ENCODE data around the gene PCK2. TPM values are rescaled to one million over a fixed set of nuclear protein-coding genes. Genes with fewer than 3 reads are reported as not detected.

PCK2 gene
- total and polyA plus RNA-seq, 2 of the 13 experiments (the other 11 are each of a cell fraction or from before 2014, with no cell fraction given) = 129 to 272 TPM

- TF ChIP-seq, protein P1, sequence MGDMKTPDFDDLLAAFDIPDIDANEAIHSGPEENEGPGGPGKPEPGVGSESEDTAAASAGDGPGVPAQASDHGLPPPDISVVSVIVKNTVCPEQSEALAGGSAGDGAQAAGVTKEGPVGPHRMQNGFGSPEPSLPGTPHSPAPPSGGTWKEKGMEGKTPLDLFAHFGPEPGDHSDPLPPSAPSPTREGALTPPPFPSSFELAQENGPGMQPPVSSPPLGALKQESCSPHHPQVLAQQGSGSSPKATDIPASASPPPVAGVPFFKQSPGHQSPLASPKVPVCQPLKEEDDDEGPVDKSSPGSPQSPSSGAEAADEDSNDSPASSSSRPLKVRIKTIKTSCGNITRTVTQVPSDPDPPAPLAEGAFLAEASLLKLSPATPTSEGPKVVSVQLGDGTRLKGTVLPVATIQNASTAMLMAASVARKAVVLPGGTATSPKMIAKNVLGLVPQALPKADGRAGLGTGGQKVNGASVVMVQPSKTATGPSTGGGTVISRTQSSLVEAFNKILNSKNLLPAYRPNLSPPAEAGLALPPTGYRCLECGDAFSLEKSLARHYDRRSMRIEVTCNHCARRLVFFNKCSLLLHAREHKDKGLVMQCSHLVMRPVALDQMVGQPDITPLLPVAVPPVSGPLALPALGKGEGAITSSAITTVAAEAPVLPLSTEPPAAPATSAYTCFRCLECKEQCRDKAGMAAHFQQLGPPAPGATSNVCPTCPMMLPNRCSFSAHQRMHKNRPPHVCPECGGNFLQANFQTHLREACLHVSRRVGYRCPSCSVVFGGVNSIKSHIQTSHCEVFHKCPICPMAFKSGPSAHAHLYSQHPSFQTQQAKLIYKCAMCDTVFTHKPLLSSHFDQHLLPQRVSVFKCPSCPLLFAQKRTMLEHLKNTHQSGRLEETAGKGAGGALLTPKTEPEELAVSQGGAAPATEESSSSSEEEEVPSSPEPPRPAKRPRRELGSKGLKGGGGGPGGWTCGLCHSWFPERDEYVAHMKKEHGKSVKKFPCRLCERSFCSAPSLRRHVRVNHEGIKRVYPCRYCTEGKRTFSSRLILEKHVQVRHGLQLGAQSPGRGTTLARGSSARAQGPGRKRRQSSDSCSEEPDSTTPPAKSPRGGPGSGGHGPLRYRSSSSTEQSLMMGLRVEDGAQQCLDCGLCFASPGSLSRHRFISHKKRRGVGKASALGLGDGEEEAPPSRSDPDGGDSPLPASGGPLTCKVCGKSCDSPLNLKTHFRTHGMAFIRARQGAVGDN (CRISPR knock-in tag; IDR thresholded peaks at IDR 0.05) = peak; percentile 47; the same call in 1 of the 2 replicates
- TF ChIP-seq TEAD2 (CRISPR knock-in tag; IDR thresholded peaks at IDR 0.05) (0 out of 2 replicates have a peak, but pooled peaks have one; percentile 32), RFXANK (CRISPR knock-in tag; IDR thresholded peaks at IDR 0.05) (no peak), ZNF709 (CRISPR knock-in tag; IDR thresholded peaks at IDR 0.05) (peak; percentile 29; the same call in 1 of the 2 replicates), NFKB2 (CRISPR knock-in tag; IDR thresholded peaks at IDR 0.05; ENCODE audit: borderline replicate concordance) (peak; percentile 62; the same call in 1 of the 2 replicates), ATF7 (IDR thresholded peaks at IDR 0.05) (no peak), ATF7 (CRISPR knock-in tag; IDR thresholded peaks at IDR 0.05) (peak; percentile 58; the same call in 1 of the 2 replicates)
These were observed 36.2 kb upstream of the PCK2 start (continued) for GRCh38 chr14:24057867-24058259.

DNA sequence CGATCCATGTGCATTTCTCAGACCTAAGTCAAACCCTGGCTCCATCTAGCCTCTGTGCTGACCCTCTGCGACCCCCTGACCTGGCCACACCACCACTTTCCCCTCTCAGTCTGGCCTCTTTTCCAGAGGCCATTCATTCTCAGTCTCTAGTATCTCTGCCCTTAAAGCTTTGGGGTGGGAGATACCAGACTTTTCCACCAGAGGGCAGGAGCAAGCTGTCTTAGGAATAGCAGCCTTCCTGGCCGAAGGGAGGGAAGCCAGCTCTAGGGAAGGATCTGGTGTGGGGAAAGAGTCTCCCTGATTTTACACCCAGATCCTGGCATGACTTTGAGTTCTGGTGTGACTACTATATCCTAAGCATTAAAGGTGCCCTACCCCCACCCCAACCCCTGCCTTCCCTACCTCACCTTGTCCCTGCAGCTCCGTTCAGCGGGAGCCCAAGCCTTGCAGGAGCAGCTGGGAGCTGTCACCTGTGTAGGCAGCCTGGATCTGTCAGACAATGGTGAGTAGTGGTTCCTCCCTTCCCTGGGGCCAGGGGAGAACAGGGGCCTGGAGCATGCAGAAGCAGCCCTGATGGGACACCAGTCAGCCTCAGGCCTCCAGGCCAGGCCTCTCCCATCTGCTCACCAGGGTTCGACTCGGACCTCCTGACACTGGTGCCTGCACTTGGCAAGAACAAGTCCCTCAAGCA lies 35.7 kb upstream of the PCK2 start:
- Histone ChIP-seq H3K4me1 (ENCODE audit: insufficient read depth, low read length) (peaks cover 40% of the 10 kb centered on the region), H3K9me3 (ENCODE audit: low read length) (no peaks in the 10 kb centered on the region), H3K9ac (ENCODE audit: insufficient read depth, low read depth, low read length) (no peak overlapping the region), H3K4me3 (replicated peaks in 1 of 3; ENCODE audit: insufficient read depth in 1 of 3, low read depth in 2 of 3, low read length in 3 of 3) (no peak overlapping the region), H3K36me3 (replicated peaks in 1 of 2; ENCODE audit: control insufficient read depth in 1 of 2, insufficient read depth in 2 of 2, low read length in 2 of 2) (no peaks in the 10 kb centered on the region), H3K27me3 (ENCODE audit: control insufficient read depth in 1 of 2, insufficient read depth in 2 of 2, low read length in 2 of 2) (peaks cover 19 to 48% of the 10 kb centered on the region in 2 experiments; a peak in 4 of 5 replicates), H4K20me1 (ENCODE audit: insufficient read depth, low read length) (no peaks in the 10 kb centered on the region), H3K79me2 (ENCODE audit: insufficient read depth, low read length) (no peaks in the 10 kb centered on the region), H2AFZ (ENCODE audit: low read length) (no peak overlapping the region), H3K4me2 (ENCODE audit: low read depth, low read length) (peak overlapping the region; percentile 13; the same call in 1 of the 2 replicates), H3K27ac (ENCODE audit: extremely low read length, insufficient read depth, low read length) (no peak overlapping the region)
- CTCF ChIA-PET (ENCODE audit: low intra/inter-chr PET ratio, low total read pairs) = interaction anchor here (1.2 to 5.4 kb wide), 8 partner anchors 22 to 239 kb away, joined by 3 to 109 read pairs (median 12); partner anchors contain the start of genes IRF9 and PCK2
- BruUV-seq (replicated peaks) = no TSS peak
- 36% methylated on average over 7 of the region's 7 CpGs for WGBS (ENCODE audit: low lambda C conversion rate)
- DNase-seq (ENCODE audit: low spot score) = peak; percentile 89
- in situ Hi-C loops (cut with HindIII; ENCODE audit: extremely low pct_ligation_motif_present, low pct_unique_long_range_greater_than_20kb) = loop anchor here (5.0 kb wide), 2 partner anchors 34 to 104 kb away; partner anchors contain the start of genes IRF9 and PCK2
- peak; percentile 98 for FAIRE-seq
- POLR2A ChIA-PET = interaction anchor here (0.8 to 9.6 kb wide), 27 partner anchors 8 to 249 kb away, joined by 3 to 226 read pairs (median 7); partner anchors contain the start of genes CHMP4A, CIDEB, DCAF11 and DHRS1
- peak; percentile 84 for ATAC-seq
- intact Hi-C loops (cut with micrococcal nuclease; ENCODE audit: unreplicated experiment) = loop anchor here (1.0 to 2.0 kb wide), 5 partner anchors 32 to 238 kb away; partner anchors contain the start of gene IRF9
- TF ChIP-seq ZNF335 (CRISPR knock-in tag; IDR thresholded peaks at IDR 0.05) = peak; percentile 90
- peak; percentile 65; the same call in 1 of the 2 replicates for TF ChIP-seq ZNF580 (CRISPR knock-in tag; IDR thresholded peaks at IDR 0.05; ENCODE audit: borderline replicate concordance, low read depth)
- no peak for TF ChIP-seq ZNF136 (CRISPR knock-in tag; IDR thresholded peaks at IDR 0.05; ENCODE audit: low read depth)
- TF ChIP-seq ZSCAN21 (CRISPR knock-in tag; IDR thresholded peaks at IDR 0.05; ENCODE audit: borderline replicate concordance) = no peak; the same call in 1 of the 2 replicates
- TF ChIP-seq MED1 (CRISPR knock-in tag; IDR thresholded peaks at IDR 0.05) = no peak
- TF ChIP-seq ZNF460 (CRISPR knock-in tag; IDR thresholded peaks at IDR 0.05; ENCODE audit: borderline replicate concordance) = no peak
- no peak for TF ChIP-seq HOXA7 (CRISPR knock-in tag; IDR thresholded peaks at IDR 0.05)
- 0 out of 2 replicates have a peak, but pooled peaks have one; percentile 4 for TF ChIP-seq ZNF709 (CRISPR knock-in tag; IDR thresholded peaks at IDR 0.05)
- no peak; the same call in 1 of the 2 replicates for TF ChIP-seq ZKSCAN1 (IDR thresholded peaks at IDR 0.05; ENCODE audit: low read length)
- TF ChIP-seq, protein P2, sequence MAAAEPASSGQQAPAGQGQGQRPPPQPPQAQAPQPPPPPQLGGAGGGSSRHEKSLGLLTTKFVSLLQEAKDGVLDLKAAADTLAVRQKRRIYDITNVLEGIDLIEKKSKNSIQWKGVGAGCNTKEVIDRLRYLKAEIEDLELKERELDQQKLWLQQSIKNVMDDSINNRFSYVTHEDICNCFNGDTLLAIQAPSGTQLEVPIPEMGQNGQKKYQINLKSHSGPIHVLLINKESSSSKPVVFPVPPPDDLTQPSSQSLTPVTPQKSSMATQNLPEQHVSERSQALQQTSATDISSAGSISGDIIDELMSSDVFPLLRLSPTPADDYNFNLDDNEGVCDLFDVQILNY (CRISPR knock-in tag; conservative IDR thresholded peaks at IDR 0.05) = 0 out of 2 replicates have a peak, but pooled peaks have one; percentile 32
- TF ChIP-seq MZF1 (CRISPR knock-in tag; IDR thresholded peaks at IDR 0.05; ENCODE audit: borderline replicate concordance) = no peak
- TF ChIP-seq CEBPG (CRISPR knock-in tag; IDR thresholded peaks at IDR 0.05) = 0 out of 2 replicates have a peak, but pooled peaks have one; percentile 31
